SU-DHL-6 (cell line): ENCODE results near the gene SRRT.

ENCODE experiments used
- H2AFZ ChIP-seq: fragments of 200-600 bp; sonication (generic); 2 replicates; pipeline ENCODE4 v1.6.1; 2014; ENCODE audit warnings: low read depth, mild to moderate bottlenecking, moderate library complexity, mixed read lengths, antibody characterized with exemption, low read length; ENCODE audit not compliant: severe bottlenecking
- H3F3A ChIP-seq: fragments of 200-600 bp; shearing (Covaris generic); 2 replicates; pipeline ENCODE4 v1.6.0; 2016; ENCODE audit warnings: antibody characterized with exemption, mild to moderate bottlenecking; ENCODE audit not compliant: insufficient read depth
- H3K27ac ChIP-seq: fragments of 200-600 bp; sonication (generic); 2 replicates; pipeline ENCODE4 v1.5.1; 2016; ENCODE audit warnings: low read depth, mild to moderate bottlenecking, low read length, moderate library complexity, mixed read lengths
- H3K27me3 ChIP-seq: fragments of 200-600 bp; sonication (generic), shearing (Covaris generic); 2 replicates; pipeline ENCODE4 v1.6.0; 2014; ENCODE audit warnings: mild to moderate bottlenecking, low read length
- H3K36me3 ChIP-seq: fragments of 200-600 bp; sonication (generic); 2 replicates; pipeline ENCODE4 v1.6.1; 2014; ENCODE audit warnings: mild to moderate bottlenecking, low read length, mixed read lengths
- H3K4me2 ChIP-seq: fragments of 300-600, 200-600 bp; shearing (Covaris generic), sonication (generic); 2 replicates; pipeline ENCODE4 v1.6.0; 2014; ENCODE audit warnings: low read length, low read depth, mild to moderate bottlenecking; ENCODE audit not compliant: poor library complexity, severe bottlenecking
- H3K4me3 ChIP-seq: fragments of 200-600 bp; sonication (generic); 2 replicates; pipeline ENCODE4 v1.5.1; 2014; ENCODE audit warnings: antibody characterized with exemption, low read length, mild to moderate bottlenecking, mixed read lengths; ENCODE audit not compliant: insufficient read depth, poor library complexity, severe bottlenecking
- H3K79me2 ChIP-seq: fragments of 200-600 bp; sonication (generic); 2 replicates; pipeline ENCODE4 v1.6.1; 2014; ENCODE audit warnings: mild to moderate bottlenecking, low read length, moderate library complexity; ENCODE audit not compliant: insufficient read depth
- H3K9ac ChIP-seq: fragments of 200-600 bp; sonication (generic); 2 replicates; pipeline ENCODE4 v1.7.0; 2014; ENCODE audit warnings: mild to moderate bottlenecking, low read length
- H3K9me2 ChIP-seq: fragments of 200-600 bp; sonication (generic); replicated peaks from 2 replicates; pipeline ENCODE4 v1.6.1; 2014; ENCODE audit warnings: low read length; ENCODE audit not compliant: insufficient read depth
- H3K9me3 ChIP-seq: fragments of 200-600 bp; sonication (generic); 2 replicates; pipeline ENCODE4 v1.6.1; 2014; ENCODE audit warnings: low read length, mixed read lengths; ENCODE audit not compliant: insufficient read depth
- H4K20me1 ChIP-seq: fragments of 200-600 bp; sonication (generic); 2 replicates; pipeline ENCODE4 v1.6.1; 2014; ENCODE audit warnings: low read depth, mild to moderate bottlenecking, antibody characterized with exemption, low read length, moderate library complexity, mixed read lengths
- EZH2phosphoT487 ChIP-seq: fragments of 200-600 bp; sonication (generic), shearing (Covaris generic); conservative IDR thresholded peaks from 2 replicates; pipeline ENCODE4 v1.6.1; 2018; ENCODE audit warnings: mild to moderate bottlenecking, antibody characterized with exemption, low read length, moderate library complexity, mixed read lengths
- TF ChIP-seq, protein P1 (sequence below): fragments of 200-600 bp; sonication (generic); IDR thresholded peaks from one replicate; pipeline ENCODE4 v1.5.1; 2017; ENCODE audit warnings: antibody characterized with exemption, mild to moderate bottlenecking, low read length, moderate library complexity; ENCODE audit not compliant: insufficient read depth, poor library complexity, severe bottlenecking

The SRRT gene

DNA sequence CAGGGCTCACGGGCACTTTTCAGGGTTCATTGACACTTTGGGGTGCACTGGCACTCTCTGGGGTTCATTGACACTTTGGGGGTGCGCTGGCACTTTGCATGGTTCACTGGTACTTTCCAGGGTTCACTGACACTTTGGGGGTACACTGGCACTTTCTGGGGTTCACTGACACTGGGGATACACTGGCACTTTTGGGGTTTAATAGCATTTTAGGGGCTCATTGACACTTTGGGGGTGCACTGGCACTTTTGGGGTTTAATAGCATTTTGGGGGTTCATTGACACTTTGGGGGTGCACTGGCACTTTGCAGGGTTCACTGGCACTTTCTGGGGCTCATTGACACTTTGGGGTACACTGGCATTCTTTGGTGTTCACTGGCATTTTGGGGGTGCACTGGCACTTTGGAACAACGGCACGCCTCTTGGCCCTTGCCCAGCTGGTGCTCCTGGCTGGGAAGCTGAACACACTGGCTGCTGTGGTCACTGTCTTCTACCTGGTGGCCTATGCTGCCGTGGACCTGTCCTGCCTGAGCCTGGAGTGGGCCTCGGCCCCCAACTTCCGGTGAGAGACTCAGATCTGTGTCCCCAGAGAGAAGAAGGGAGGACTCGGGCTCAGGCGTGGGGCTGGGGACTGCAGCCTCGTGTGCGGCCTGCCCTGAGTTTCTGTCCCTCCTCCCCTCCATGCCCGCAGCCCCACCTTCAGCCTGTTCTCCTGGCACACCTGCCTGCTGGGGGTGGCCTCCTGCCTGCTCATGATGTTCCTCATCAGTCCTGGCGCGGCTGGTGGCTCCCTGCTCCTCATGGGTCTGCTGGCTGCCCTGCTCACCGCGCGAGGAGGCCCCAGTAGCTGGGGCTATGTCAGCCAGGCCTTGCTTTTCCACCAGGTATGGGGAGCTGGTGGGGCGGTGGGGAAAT lies 13.9 kb upstream of the SRRT start:
- TF ChIP-seq, protein P1, sequence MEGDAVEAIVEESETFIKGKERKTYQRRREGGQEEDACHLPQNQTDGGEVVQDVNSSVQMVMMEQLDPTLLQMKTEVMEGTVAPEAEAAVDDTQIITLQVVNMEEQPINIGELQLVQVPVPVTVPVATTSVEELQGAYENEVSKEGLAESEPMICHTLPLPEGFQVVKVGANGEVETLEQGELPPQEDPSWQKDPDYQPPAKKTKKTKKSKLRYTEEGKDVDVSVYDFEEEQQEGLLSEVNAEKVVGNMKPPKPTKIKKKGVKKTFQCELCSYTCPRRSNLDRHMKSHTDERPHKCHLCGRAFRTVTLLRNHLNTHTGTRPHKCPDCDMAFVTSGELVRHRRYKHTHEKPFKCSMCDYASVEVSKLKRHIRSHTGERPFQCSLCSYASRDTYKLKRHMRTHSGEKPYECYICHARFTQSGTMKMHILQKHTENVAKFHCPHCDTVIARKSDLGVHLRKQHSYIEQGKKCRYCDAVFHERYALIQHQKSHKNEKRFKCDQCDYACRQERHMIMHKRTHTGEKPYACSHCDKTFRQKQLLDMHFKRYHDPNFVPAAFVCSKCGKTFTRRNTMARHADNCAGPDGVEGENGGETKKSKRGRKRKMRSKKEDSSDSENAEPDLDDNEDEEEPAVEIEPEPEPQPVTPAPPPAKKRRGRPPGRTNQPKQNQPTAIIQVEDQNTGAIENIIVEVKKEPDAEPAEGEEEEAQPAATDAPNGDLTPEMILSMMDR = no peak
- no peak for TF ChIP-seq EZH2phosphoT487
- Histone ChIP-seq H3K4me2 (no peak overlapping the region), H4K20me1 (no peaks in the 10 kb centered on the region), H3K9me2 (no peaks in the 10 kb centered on the region), H3K27ac (no peak overlapping the region), H3K79me2 (0 out of 2 replicates have a peak, but pooled peaks cover under 1% of the 10 kb centered on the region), H3K4me3 (no peak overlapping the region), H2AFZ (no peak overlapping the region), H3K27me3 (no peaks in the 10 kb centered on the region), H3F3A (0 out of 2 replicates have a peak, but pooled peaks cover 8% of the 10 kb centered on the region), H3K36me3 (no peaks in the 10 kb centered on the region), H3K9me3 (no peaks in the 10 kb centered on the region), H3K9ac (no peak overlapping the region)

- Histone ChIP-seq H4K20me1 (no peaks in the 10 kb centered on the region), H3K4me2 (no peak overlapping the region), H3F3A (0 out of 2 replicates have a peak, but pooled peaks cover 8% of the 10 kb centered on the region), H3K9me2 (no peaks in the 10 kb centered on the region), H3K27ac (no peak overlapping the region), H3K9ac (no peak overlapping the region), H3K9me3 (no peaks in the 10 kb centered on the region), H3K36me3 (no peaks in the 10 kb centered on the region), H3K4me3 (no peak overlapping the region), H3K79me2 (no peaks in the 10 kb centered on the region), H2AFZ (no peak overlapping the region), H3K27me3 (no peaks in the 10 kb centered on the region)
- no peak for TF ChIP-seq EZH2phosphoT487
- TF ChIP-seq, protein P1 = no peak
These were observed 13.3 kb upstream of the SRRT start for GRCh38 chr7:100861616-100861985.

DNA sequence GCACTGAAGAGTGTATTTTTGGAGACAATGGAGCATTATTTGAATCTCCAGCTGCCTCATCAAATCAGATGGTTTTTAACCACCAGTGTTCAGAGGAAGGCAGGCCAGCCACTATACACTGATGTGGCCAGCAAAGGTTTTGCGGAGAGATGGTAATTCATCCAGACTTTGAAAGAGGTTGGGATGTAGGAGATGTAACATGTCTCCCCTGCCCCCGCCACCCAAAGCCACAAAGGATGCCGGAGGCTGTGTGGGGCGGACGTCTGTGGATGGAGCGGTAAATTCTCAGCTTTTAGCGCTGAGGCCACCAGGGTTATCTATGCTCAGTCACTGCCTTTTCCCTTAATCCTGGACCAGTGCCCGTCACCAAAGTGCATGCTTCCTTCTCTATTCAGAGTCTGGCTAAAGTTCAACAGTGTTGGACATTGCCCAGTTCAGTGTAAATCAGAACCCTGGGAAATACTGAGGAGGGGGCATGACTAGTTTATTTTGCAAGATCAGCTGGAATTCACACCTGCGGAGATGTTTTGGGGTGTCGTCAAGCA lies 11.4 kb upstream of the SRRT start:
- no peaks in the 10 kb centered on the region for H3K79me2 ChIP-seq
- H4K20me1 ChIP-seq = no peaks in the 10 kb centered on the region
- H3K27ac ChIP-seq = no peak overlapping the region
- no peak overlapping the region for H3K4me3 ChIP-seq
- no peak for TF ChIP-seq EZH2phosphoT487
- TF ChIP-seq, protein P1 = no peak
- no peak overlapping the region for H3K4me2 ChIP-seq
- H3K36me3 ChIP-seq = no peaks in the 10 kb centered on the region
- H3K27me3 ChIP-seq = no peaks in the 10 kb centered on the region
- H3F3A ChIP-seq = 0 out of 2 replicates have a peak, but pooled peaks cover 8% of the 10 kb centered on the region
- no peak overlapping the region for H3K9ac ChIP-seq
- no peak overlapping the region for H2AFZ ChIP-seq
- H3K9me2 ChIP-seq = no peaks in the 10 kb centered on the region
- H3K9me3 ChIP-seq = no peaks in the 10 kb centered on the region
